ENCODE measurements around the gene BTBD19.
"Not testable (repeated sequence)": the region's sequence is repeated elsewhere in the genome, so short reads cannot be mapped to it uniquely, and the experiment has no call there.

The BTBD19 gene

DNA sequence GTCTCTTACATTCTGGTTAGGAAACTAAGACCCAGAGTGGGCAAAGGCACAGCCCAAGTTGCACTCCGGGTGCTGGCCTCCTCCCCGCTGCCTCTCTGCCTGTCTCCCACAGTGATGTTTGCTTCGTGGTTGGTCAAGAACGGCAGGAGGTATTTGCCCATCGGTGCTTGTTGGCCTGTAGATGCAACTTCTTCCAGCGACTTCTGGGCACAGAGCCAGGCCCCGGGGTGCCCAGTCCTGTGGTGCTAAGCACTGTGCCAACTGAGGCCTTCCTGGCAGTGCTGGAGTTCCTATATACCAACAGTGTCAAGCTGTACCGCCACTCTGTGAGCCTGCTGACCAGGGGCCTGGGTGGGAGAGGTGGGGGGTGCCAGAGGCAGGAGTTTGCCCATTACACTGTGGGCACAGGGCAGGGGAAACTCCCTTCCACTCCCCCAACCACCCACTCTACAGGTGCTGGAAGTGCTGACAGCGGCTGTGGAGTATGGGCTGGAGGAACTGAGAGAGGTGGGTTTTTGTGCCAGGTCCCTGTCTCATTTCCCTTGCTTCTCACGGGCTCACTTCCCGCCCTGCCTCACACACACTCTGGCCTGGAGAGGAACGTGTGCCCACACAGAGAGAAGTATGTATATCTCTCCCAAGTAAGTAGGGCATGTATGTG, 1.9 kb downstream of the BTBD19 start:
- DNase-seq, result no peak

- DNase-seq, result not testable (repeated sequence)
Observed at GRCh38 chr1:44810762-44811105, 2.4 kb downstream of the BTBD19 start.

DNA sequence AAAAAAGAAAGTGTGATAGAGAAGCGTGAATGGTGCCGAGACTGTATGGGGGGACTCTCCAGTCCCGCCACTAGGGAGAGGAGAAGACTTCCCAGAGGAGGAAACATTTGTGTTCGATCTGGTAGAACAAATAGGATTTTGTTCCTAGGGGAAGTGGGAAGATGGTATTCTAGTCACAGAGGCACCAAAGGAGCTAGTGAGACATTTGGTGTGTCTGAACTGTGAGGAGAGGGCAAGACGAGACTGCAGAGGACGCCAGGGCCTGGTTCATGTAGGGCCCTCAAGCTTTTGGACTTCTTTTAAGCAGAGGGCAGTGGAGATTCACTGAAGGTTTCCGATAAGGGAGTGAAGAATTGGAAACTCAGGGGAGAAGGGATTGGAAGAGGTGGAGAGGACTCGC, 2.9 kb downstream of the BTBD19 start:
- no peak for DNase-seq

DNA sequence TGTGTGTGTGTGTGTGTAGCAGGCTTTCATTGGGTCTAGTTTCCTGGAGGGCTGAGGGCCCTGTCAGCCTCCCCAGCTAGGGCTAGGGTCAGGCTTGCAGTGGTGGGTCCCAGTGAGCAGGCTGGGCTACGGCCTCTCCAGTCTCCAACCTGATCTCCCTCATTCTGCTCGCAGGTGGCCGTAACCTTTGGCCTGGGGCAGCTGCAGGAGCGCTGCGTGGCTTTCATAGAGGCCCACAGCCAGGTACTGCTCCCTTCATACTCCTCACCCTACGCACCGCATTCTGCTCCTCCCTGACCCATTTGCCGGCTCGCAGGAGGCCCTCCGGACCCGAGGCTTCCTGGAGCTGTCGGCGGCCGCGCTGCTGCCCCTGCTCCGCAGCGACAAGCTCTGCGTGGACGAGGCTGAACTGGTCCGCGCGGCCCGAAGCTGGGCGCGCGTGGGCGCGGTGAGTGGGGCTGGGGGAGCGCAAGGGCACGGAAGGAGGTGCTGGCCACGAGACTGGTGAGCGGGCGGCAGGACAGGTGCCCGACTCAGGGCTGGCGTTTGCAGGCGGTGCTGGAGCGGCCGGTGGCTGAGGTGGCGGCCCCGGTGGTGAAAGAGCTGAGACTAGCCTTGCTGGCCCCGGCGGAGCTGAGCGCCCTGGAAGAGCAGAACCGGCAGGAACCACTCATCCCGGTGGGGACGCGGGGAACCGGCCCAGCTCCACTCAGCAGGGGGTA, 4.7 kb downstream of the BTBD19 start:
- no peak for DNase-seq

GRCh38 chr1:44815926-44816325, 7.6 kb downstream of the BTBD19 start:
- not testable (repeated sequence) for DNase-seq

DNA sequence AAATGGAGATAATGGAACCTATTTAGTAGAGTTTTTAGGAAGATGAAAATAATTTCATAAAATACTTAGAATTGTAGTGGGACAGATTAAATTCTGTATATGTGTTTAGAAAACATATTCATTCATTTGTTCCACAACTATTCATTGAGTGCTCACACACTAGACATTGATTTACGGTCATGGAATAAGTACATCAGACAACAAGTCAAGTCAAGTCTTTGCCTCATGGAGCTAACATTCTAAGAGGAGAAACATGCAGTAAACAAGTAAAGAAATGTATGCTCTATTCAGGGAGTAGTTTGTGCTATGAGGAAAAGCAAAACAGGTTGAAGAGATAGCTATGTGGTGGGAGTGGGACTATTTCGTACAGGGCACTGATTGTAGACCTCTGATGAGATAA, 9.0 kb downstream of the BTBD19 start:
- no peak for DNase-seq

- DNase-seq, result no peak
Observed at GRCh38 chr1:44817771-44818495, 9.6 kb downstream of the BTBD19 start.

DNA sequence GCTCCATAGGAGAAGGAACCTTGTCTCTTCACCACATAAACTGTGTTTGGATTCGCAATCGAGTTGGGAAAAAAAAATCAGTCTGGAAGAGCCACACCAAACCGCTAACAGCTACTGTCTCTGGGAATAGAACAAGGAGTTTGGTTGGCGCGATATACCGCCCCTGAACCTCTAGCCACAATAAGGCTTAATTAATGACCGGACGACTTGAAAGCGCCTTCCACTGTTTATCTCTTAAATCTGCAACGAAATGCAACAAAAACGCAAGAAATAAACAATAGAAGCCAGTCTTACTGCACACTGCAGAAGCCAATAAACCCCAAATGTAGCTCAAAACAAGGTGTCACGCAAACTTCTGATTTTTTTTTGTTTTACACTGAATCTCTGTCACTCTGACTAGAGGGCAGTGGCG, 10.9 kb downstream of the BTBD19 start:
- DNase-seq, result no peak

GRCh38 chr1:44819608-44820327, 11.4 kb downstream of the BTBD19 start:
- DNase-seq, result peak; percentile 75

- no peak for DNase-seq
Observed at GRCh38 chr1:44820328-44821239, 12.3 kb downstream of the BTBD19 start.

DNA sequence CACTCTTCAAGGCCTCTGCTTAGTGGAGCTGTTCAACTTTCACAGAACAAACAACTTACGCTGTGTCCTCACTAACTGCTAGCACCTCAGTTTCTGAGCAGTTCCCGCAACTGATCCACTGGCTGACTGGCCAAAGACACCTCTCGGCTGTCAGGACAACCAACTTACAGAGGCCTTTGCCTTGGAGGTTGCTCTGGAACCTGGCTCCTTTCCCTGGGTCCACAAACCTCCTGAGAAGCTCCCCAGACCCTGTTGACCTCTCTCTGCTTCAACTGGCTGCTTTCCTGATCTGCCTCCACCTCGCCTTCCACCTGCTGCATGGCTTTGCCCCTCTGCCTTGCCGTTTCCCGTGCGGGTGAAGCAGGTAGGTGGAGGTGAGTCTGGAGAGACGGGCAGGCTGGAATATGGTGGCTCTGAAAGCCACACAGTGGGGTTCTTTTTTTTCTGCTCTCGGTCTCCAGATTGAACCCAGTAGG, 13.0 kb downstream of the BTBD19 start:
- DNase-seq, result no peak

- DNase-seq, result no peak
Observed at GRCh38 chr1:44822131-44822701, 13.9 kb downstream of the BTBD19 start.

DNA sequence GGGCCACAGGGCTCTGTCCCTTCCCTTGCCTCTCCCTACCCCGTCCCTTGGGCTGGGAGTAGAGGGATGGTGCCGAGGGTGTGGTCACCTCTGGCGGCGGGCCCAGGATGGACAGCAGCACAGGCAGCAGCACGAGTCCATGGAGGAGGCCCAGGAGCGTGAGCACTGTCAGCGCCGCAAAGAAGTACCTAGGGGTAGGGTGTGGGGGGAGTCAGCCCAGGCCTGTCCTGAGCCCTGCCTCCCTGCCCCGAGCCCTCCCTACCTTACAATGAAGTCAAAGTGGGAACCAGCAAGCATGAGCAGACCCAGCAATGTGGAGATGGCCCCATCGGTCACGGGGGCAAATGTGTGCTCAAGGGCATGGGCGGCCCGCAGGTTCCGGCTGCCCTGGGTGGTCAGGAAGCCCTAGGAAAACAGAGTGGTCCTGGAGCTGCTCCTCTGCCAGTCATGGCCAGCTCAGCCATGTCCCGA, 14.7 kb downstream of the BTBD19 start:
- DNase-seq, result no peak

DNA sequence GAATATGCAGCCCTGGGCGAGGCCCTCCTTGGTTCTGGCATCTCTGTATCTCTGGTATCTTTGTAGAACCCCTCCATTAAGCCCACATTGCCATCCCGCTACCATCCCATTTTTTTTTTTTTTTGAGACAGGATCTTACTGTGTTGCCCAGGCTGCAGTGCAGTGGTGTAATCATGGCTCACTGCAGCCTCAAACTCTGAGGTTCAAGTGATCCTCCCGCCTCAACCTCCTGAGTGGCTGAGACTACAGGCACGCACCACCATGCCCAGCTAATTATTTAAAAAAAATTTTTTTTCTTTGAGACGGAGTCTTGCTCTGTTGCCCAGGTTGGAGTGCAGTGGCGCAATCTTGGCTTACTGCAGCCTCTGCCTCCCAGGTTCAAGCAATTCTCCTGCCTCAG, 16.1 kb downstream of the BTBD19 start:
- not testable (repeated sequence) for DNase-seq

DNA sequence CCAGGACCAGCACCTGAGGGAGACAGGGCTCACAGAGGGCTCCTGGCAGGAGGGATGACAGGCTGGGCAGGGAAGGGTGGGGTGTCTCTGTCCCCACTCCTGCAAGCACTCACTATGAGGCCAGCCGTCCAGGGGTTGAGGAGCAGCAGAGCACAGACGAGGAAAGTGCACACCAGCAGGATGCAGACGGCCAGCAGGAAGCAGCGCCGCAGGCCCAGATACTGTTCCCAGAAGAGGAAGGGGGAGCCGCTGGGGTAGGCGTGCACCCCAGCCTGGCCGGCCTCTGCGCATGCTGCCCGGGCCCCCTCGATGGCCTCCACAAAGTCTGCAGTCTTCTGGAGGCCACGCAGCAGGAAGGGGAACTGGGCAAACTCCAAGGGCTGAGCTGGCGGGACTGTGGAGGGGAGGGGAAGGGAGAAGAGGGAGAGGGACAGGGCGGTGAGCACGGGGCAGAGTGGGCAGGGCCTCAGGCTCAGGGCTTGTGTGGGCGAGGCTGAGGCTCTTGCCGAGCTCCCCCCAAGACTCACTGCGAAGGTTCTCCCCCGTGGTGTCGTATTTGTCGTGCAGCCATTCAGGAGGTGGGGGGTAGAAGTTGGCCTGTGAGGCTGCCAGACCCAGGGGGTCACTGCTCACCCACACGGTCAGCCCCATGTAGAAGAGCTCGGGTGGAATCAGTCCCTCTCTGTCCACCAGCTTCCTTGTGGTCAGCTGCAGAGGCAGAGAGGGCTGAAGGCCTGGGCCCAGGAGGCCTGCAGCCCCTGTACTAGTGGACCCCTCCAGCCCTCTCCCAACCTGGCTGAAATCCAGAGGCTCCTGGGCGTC, 18.3 kb downstream of the BTBD19 start:
- no peak for DNase-seq

DNA sequence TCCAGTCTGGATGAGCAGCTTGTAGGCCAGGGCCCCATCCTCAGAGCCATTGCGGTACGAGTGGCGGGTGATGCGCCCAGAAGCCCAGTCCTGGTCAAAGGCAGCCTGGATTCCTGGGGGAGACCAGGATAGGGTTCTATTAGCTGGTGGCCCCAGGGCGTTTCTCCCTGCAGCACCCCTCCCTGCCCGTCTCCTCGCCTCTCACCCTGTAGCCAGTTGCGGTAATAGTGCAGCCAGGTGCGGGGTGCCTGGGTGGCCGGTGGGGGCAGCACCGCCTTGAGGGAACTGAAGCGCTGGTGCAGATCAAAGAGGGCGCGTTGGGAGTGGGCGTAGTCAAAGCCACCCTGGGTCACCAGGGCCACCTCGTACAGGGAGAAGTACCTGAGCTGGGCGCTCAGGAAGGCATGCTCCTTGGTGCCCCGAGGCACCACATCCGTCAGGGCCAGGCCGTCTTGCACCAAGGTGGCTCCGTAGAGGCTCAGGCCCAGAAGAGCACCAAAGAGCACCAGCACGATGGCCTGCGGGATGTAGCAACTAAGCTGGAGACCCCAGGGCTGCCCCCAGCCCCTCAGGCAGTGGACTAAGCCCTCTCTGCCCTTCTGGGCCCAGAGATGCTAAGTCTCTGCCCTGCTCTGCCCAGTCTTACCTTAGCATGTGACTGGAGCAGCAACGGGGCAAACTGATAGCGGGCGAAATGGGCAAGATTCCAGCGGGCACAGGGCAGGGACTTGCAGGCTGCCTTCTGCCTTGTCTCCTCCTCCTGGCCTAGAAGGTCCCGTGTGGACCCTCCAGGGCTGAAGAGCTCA, 19.1 kb downstream of the BTBD19 start:
- DNase-seq, result no peak

GRCh38 chr1:44828003-44828651, 19.8 kb downstream of the BTBD19 start:
- no peak for DNase-seq

DNA sequence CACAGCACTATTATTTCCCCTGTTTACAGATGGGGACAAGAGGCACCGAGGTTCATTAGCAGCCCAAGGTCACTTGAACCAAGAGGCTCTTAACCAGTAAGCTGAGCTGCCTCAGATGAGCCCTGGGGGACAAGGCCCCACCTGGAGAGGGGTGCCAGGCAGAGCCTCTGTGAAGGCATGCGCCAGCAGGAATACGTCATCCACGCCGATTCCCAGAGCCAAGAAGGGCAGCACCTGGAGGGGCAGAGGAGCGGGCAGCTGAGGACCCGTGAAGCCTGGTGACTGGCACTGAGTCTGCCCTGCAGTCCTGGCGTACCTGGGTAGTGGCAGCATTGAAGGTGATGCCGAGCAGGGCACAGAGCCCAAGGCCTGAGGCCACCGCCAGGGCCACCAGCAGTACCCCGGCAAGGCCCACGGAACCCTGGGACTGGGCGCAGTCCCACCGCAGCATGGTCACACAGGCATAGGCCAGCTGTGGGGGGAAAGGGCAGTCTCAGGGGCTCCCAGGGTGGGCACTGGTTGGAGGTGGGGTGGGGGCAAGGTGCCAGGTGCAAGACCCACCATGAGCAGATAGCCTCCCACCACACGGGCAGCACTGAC, 20.6 kb downstream of the BTBD19 start:
- DNase-seq, result no peak
